HepG2 (cell line): ENCODE measurements around the gene TPTE2. TPM values are rescaled to one million over a fixed set of nuclear protein-coding genes. Genes with fewer than 3 reads are reported as not detected.

ENCODE experiments used
- BCL3 ChIP-seq: sonication (generic); formaldehyde crosslinking; IDR thresholded peaks from 2 replicates; pipeline ENCODE4 v1.5.1; 2020; ENCODE audit warnings: mild to moderate bottlenecking, missing genetic modification reagents, moderate library complexity
- BRF2 ChIP-seq: sonication (generic); formaldehyde crosslinking; IDR thresholded peaks from 2 replicates; pipeline ENCODE4 v1.8.1; 2022; ENCODE audit warnings: mild to moderate bottlenecking, missing genetic modification reagents
- CCDC6 ChIP-seq: sonication (generic); formaldehyde crosslinking; IDR thresholded peaks from 2 replicates; pipeline ENCODE4 v1.8.1; 2022; ENCODE audit warnings: mild to moderate bottlenecking, missing genetic modification reagents, moderate library complexity
- HDAC2 ChIP-seq: sonication (generic); formaldehyde crosslinking; IDR thresholded peaks from 2 replicates; pipeline ENCODE4 v1.4.0; 2020; ENCODE audit warnings: missing genetic modification reagents
- KLF11 ChIP-seq: IDR thresholded peaks from 2 replicates; pipeline ENCODE4 v1.6.1; 2016; ENCODE audit warnings: missing compliant biosample characterization
- MTA3 ChIP-seq: sonication (generic); formaldehyde crosslinking; IDR thresholded peaks from 2 replicates; pipeline ENCODE4 v1.4.0; 2020; ENCODE audit warnings: missing genetic modification reagents
- MXD1 ChIP-seq: sonication (generic); formaldehyde crosslinking; IDR thresholded peaks from 2 replicates; pipeline ENCODE4 v1.4.0; 2020; ENCODE audit warnings: mild to moderate bottlenecking, missing genetic modification reagents
- NBN ChIP-seq: fragments of 450-650 bp; conservative IDR thresholded peaks from 2 replicates; pipeline ENCODE4 v1.6.1; 2017
- ONECUT2 ChIP-seq: sonication (generic); formaldehyde crosslinking; IDR thresholded peaks from 2 replicates; pipeline ENCODE4 v1.4.0; 2020; ENCODE audit warnings: missing genetic modification reagents
- RARA ChIP-seq: IDR thresholded peaks from 2 replicates; pipeline ENCODE4 v1.6.1; 2016; ENCODE audit warnings: missing genetic modification reagents, missing compliant biosample characterization
- SSRP1 ChIP-seq: IDR thresholded peaks from 2 replicates; pipeline ENCODE4 v1.6.1; 2016; ENCODE audit warnings: control low read depth
- TBX3 ChIP-seq: fragments of 450-650 bp; IDR thresholded peaks from 2 replicates; pipeline ENCODE4 v1.6.1; 2017; ENCODE audit warnings: antibody characterized with exemption, mild to moderate bottlenecking, inconsistent platforms, borderline replicate concordance
- TMF1 ChIP-seq: sonication (generic); formaldehyde crosslinking; IDR thresholded peaks from 2 replicates; pipeline ENCODE4 v1.8.1; 2022; ENCODE audit warnings: low read depth, missing genetic modification reagents
- ZBTB26 ChIP-seq: IDR thresholded peaks from 2 replicates; pipeline ENCODE4 v1.6.1; 2016; ENCODE audit warnings: missing compliant biosample characterization, missing genetic modification reagents, borderline replicate concordance
- ZHX2 ChIP-seq, 2 experiments: sonication (generic) in 1 of 2; formaldehyde crosslinking in 1 of 2; IDR thresholded peaks; 2 replicates each; pipeline versions ENCODE4 v1.6.1 to v1.9.0; 2014 to 2022; ENCODE audit warnings: antibody characterized with exemption in 1 of 2, borderline replicate concordance in 1 of 2, inconsistent platforms in 1 of 2, low read depth in 1 of 2, missing genetic modification reagents in 1 of 2
- ZMYM4 ChIP-seq: sonication (generic); formaldehyde crosslinking; IDR thresholded peaks from 2 replicates; pipeline ENCODE4 v1.8.1; 2023; ENCODE audit warnings: mild to moderate bottlenecking, missing genetic modification reagents
- ZNF7 ChIP-seq: IDR thresholded peaks from 2 replicates; pipeline ENCODE4 v1.6.1; 2016; ENCODE audit warnings: missing biosample characterization, missing genetic modification reagents
- ZNF768 ChIP-seq: sonication (generic); formaldehyde crosslinking; IDR thresholded peaks from 2 replicates; pipeline ENCODE4 v1.4.0; 2020; ENCODE audit warnings: missing genetic modification reagents
- ZNF790 ChIP-seq: sonication (generic); formaldehyde crosslinking; IDR thresholded peaks from 2 replicates; pipeline ENCODE4 v1.8.0; 2022; ENCODE audit warnings: missing genetic modification reagents, mild to moderate bottlenecking, borderline replicate concordance
- polyA plus RNA-seq, 8 experiments: library from polyadenylated mRNA; depleted of rRNA in 3 of 8; stranded (reverse) in 7 of 8; unstranded in 1 of 8; fragments of >200 nt; fragmentation: Illumina TruSeq in 4 of 8; extraction: Trizol in 4 of 8; gene quantifications; 2 replicates each; pipeline versions ENCODE4 v1.2.1 to v1.2.3, GENCODE V29; 2011 to 2016; ENCODE audit warnings: low read depth in 4 of 8, missing spikeins in 1 of 8, mixed read lengths in 1 of 8; ENCODE audit not compliant: insufficient read depth in 1 of 8
- total RNA-seq, 5 experiments: library from RNA; depleted of rRNA; stranded (reverse); fragments of >200 nt; fragmentation: Illumina TruSeq; extraction: Trizol; gene quantifications; 2 replicates each; pipeline ENCODE4 v1.2.3, GENCODE V29; 2016; ENCODE audit warnings: low read depth in 1 of 5

Gene TPTE2
- total and polyA plus RNA-seq, 2 of the 13 experiments (the other 11 are each of a cell fraction or from before 2014, with no cell fraction given) = 0.07 TPM; not detected in 1

- TF ChIP-seq ZHX2 (IDR thresholded peaks at IDR 0.05; ENCODE audit: low read depth) (no peak), ZHX2 (CRISPR knock-in tag; IDR thresholded peaks at IDR 0.05; ENCODE audit: borderline replicate concordance) (no peak), RARA (CRISPR knock-in tag) (0 out of 2 replicates have a peak, but pooled peaks have one; percentile 12), BRF2 (CRISPR knock-in tag) (peak; percentile 49; the same call in 1 of the 2 replicates), MTA3 (CRISPR knock-in tag) (no peak), TBX3 (no peak), ZMYM4 (CRISPR knock-in tag) (peak; percentile 80), ZNF768 (CRISPR knock-in tag) (peak; percentile 66; the same call in 1 of the 2 replicates), SSRP1 (CRISPR knock-in tag) (no peak), ZBTB26 (CRISPR knock-in tag) (no peak), CCDC6 (peak; percentile 82), NBN (no peak), KLF11 (CRISPR knock-in tag) (no peak), BCL3 (CRISPR knock-in tag) (0 out of 2 replicates have a peak, but pooled peaks have one; percentile 37), ZNF7 (CRISPR knock-in tag) (no peak), ONECUT2 (CRISPR knock-in tag) (no peak), MXD1 (peak; percentile 76), TMF1 (peak; percentile 13; the same call in 1 of the 2 replicates), ZNF790 (CRISPR knock-in tag) (no peak; the same call in 1 of the 2 replicates), HDAC2 (no peak)
Observed at GRCh38 chr13:19601749-19602725, 40.7 kb upstream of the TPTE2 start (continued).
